B cell (primary cell): ENCODE data around the gene WRNIP1. TPM values are rescaled to one million over a fixed set of nuclear protein-coding genes. Genes with fewer than 3 reads are reported as not detected.

ENCODE experiments used
- ATAC-seq: fragments of 200-7000 bp; cut with Tn5 transposase; one replicate; pipeline ENCODE4 v1.10.0; 2021; ENCODE audit warnings: low read depth, mild to moderate bottlenecking, moderate number of reproducible peaks, moderate library complexity
- CTCF ChIA-PET: fragments of 350-600 bp; sonication (Branson Sonifier 250); formaldehyde crosslinking; loops from one replicate; lab custom pipeline; 2021; ENCODE audit warnings: antibody characterized with exemption, inconsistent platforms; lab: Charles Lee
- POLR2A ChIA-PET: fragments of 350-600 bp; sonication (Branson Sonifier 250); formaldehyde crosslinking; loops from one replicate; lab custom pipeline; 2021; ENCODE audit warnings: antibody characterized with exemption; lab: Charles Lee
- DNase-seq: peaks from one replicate; pipeline ENCODE4 v3.0.0; 2013
- H2AFZ ChIP-seq: 2 replicates; pipeline ENCODE4 v1.6.1; 2012; ENCODE audit warnings: mild to moderate bottlenecking, low read depth, low read length; ENCODE audit not compliant: insufficient read depth, poor library complexity, severe bottlenecking
- H3K27ac ChIP-seq, 2 donors: 1 replicate in 1 of 2; 2 replicates in 1 of 2; pipeline ENCODE4 v1.5.1; 2012 to 2013; ENCODE audit warnings: low read length in 2 of 2, mild to moderate bottlenecking in 2 of 2, moderate library complexity in 1 of 2
- H3K27me3 ChIP-seq, 4 experiments: fragments of 200-600 bp in 1 of 4; sonication (generic) in 1 of 4; replicated peaks in 1 of 4; 1 replicate in 2 of 4; 2 replicates in 2 of 4; pipeline versions ENCODE4 v1.6.1 to v1.7.0; 2013 to 2016; ENCODE audit warnings: low read length in 3 of 4, mild to moderate bottlenecking in 2 of 4, mixed read lengths in 1 of 4, moderate library complexity in 1 of 4; ENCODE audit not compliant: insufficient read depth in 4 of 4, control insufficient read depth in 3 of 4; ENCODE audit errors: control extremely low read depth in 1 of 4
- H3K36me3 ChIP-seq, 2 experiments: replicated peaks in 1 of 2; 1 replicate in 1 of 2; 2 replicates in 1 of 2; pipeline versions ENCODE4 v1.6.1 to v1.7.1; 2013; ENCODE audit warnings: low read length in 1 of 2; ENCODE audit not compliant: insufficient read depth in 2 of 2, control insufficient read depth in 1 of 2; ENCODE audit errors: control extremely low read depth in 1 of 2, extremely low read depth in 1 of 2
- H3K4me1 ChIP-seq, 2 donors: fragments of 200-600 bp in 1 of 2; sonication (generic) in 1 of 2; 1 replicate in 1 of 2; 2 replicates in 1 of 2; pipeline versions ENCODE4 v1.5.1 to v1.6.1; 2013 to 2017; ENCODE audit warnings: low read length in 2 of 2; ENCODE audit not compliant: control insufficient read depth in 2 of 2, insufficient read depth in 2 of 2
- H3K4me2 ChIP-seq: replicated peaks from 2 replicates; pipeline ENCODE3; 2012; ENCODE audit warnings: mild to moderate bottlenecking, low read depth, low read length; ENCODE audit not compliant: poor library complexity, severe bottlenecking
- H3K4me3 ChIP-seq, 5 experiments: fragments of 200-600 bp in 1 of 5; sonication (generic) in 1 of 5; 1 replicate in 3 of 5; 2 replicates in 2 of 5; pipeline versions ENCODE4 v1.5.1 to v1.7.0; 2011 to 2016; ENCODE audit warnings: low read length in 4 of 5, mild to moderate bottlenecking in 4 of 5, low read depth in 2 of 5, control low read depth in 1 of 5, moderate library complexity in 1 of 5; ENCODE audit not compliant: insufficient read depth in 1 of 5; ENCODE audit errors: control extremely low read depth in 1 of 5, extremely low read depth in 1 of 5
- H3K79me2 ChIP-seq: fragments of 200-600 bp; sonication (generic); one replicate; pipeline ENCODE4 v1.6.0; 2016; ENCODE audit warnings: low read length; ENCODE audit not compliant: control insufficient read depth, insufficient read depth
- H3K9ac ChIP-seq: fragments of 200-600 bp; sonication (generic); 2 replicates; pipeline ENCODE4 v1.6.1; 2017; ENCODE audit warnings: mild to moderate bottlenecking, low read length, moderate library complexity
- H3K9me3 ChIP-seq, 3 donors: one replicate each; pipeline versions ENCODE4 v1.6.1 to v1.7.1; 2013; ENCODE audit warnings: low read length in 2 of 3; ENCODE audit not compliant: control insufficient read depth in 2 of 3, insufficient read depth in 1 of 3; ENCODE audit errors: control extremely low read depth in 1 of 3
- H4K20me1 ChIP-seq: 2 replicates; pipeline ENCODE4 v1.6.0; 2012; ENCODE audit warnings: mild to moderate bottlenecking, low read length; ENCODE audit not compliant: insufficient read depth, control insufficient read depth, poor library complexity, severe bottlenecking
- H3K27ac Mint-ChIP-seq: one replicate; pipeline ENCODE4 v1.8.0; 2021; ENCODE audit warnings: mixed read lengths
- H3K27me3 Mint-ChIP-seq: one replicate; pipeline ENCODE4 v1.8.0; 2021; ENCODE audit warnings: mixed read lengths
- H3K4me1 Mint-ChIP-seq: one replicate; pipeline ENCODE4 v1.8.0; 2021; ENCODE audit warnings: mixed read lengths
- H3K4me3 Mint-ChIP-seq: one replicate; pipeline ENCODE4 v1.8.0; 2021; ENCODE audit warnings: mixed read lengths
- H3K9me3 Mint-ChIP-seq: one replicate; pipeline ENCODE4 v1.8.0; 2022; ENCODE audit warnings: mixed read lengths; ENCODE audit not compliant: insufficient read depth
- EZH2 ChIP-seq: IDR thresholded peaks from 2 replicates; pipeline ENCODE4 v1.6.1; 2012; ENCODE audit warnings: borderline replicate concordance, low read depth, mild to moderate bottlenecking, moderate library complexity, low read length; ENCODE audit not compliant: insufficient read depth, poor library complexity, severe bottlenecking
- WGBS: methylation state at CpG from one replicate; pipeline ENCODE4 v1.1.5; 2013; ENCODE audit warnings: missing lambda C conversion rate; ENCODE audit not compliant: insufficient coverage; 5-methylcytosine and 5-hydroxymethylcytosine counted together
- intact Hi-C: fragments of 100-400 bp; cut with micrococcal nuclease; formaldehyde crosslinking; loops from one replicate; pipeline ENCODE4 v1.10.0; 2022
- polyA plus RNA-seq: library from polyadenylated mRNA; depleted of rRNA; stranded (reverse); fragments of >200 nt; gene quantifications from 2 replicates; pipeline ENCODE4 v1.2.3, GENCODE V29; 2012
- total RNA-seq, 2 donors: library from RNA; stranded (reverse); fragments of 120-200 nt in 1 of 2; gene quantifications; 1 replicate in 1 of 2; 2 replicates in 1 of 2; pipeline versions ENCODE4 v1.2.3 to v1.2.4, GENCODE V29; 2013 to 2022
- TF ChIP-seq, protein P1 (sequence below): fragments of 200-600 bp; IDR thresholded peaks from one replicate; pipeline ENCODE4 v1.8.0; 2022; ENCODE audit warnings: antibody characterized with exemption, mild to moderate bottlenecking

WRNIP1 gene
- total and polyA plus RNA-seq, 2 donors (not counting 1 experiment from before 2014, with no cell fraction given), result 32.6 to 35.2 TPM

- Histone ChIP-seq H3K36me3 (no peaks in the 10 kb centered on the region), H3K4me3 (no peak overlapping the region), H4K20me1 (no peaks in the 10 kb centered on the region), H3K79me2 (peaks cover 7% of the 10 kb centered on the region), H3K9me3 (no peaks in the 10 kb centered on the region), H2AFZ (no peak overlapping the region), H3K27ac (no peak overlapping the region), H3K9ac (no peak overlapping the region), H3K27me3 (no peaks in the 10 kb centered on the region), H3K4me2 (no peak overlapping the region), H3K4me1 (peaks cover 15 to 23% of the 10 kb centered on the region in 2 donors)
- H3K27me3 Mint-ChIP-seq, result no peaks in the 10 kb centered on the region
- H3K4me1 Mint-ChIP-seq, result peaks cover 25% of the 10 kb centered on the region
- no peaks in the 10 kb centered on the region for H3K9me3 Mint-ChIP-seq
- ChIA-PET CTCF (interaction anchor here (0.8 to 1.0 kb wide), 3 partner anchors 9 to 122 kb away, joined by 3 read pairs; no protein-coding TSS in a partner anchor), POLR2A (interaction anchor here (0.7 kb wide), 1 partner anchor 225 kb away, joined by 11 read pairs; no protein-coding TSS in a partner anchor)
- H3K27ac Mint-ChIP-seq, result no peak overlapping the region
- 0% methylated on average over 1 of the region's 3 CpGs for WGBS
- intact Hi-C loops, result no loop called here
- ATAC-seq (no peak), DNase-seq (no peak)
- TF ChIP-seq EZH2, result no peak
- TF ChIP-seq, protein P1, sequence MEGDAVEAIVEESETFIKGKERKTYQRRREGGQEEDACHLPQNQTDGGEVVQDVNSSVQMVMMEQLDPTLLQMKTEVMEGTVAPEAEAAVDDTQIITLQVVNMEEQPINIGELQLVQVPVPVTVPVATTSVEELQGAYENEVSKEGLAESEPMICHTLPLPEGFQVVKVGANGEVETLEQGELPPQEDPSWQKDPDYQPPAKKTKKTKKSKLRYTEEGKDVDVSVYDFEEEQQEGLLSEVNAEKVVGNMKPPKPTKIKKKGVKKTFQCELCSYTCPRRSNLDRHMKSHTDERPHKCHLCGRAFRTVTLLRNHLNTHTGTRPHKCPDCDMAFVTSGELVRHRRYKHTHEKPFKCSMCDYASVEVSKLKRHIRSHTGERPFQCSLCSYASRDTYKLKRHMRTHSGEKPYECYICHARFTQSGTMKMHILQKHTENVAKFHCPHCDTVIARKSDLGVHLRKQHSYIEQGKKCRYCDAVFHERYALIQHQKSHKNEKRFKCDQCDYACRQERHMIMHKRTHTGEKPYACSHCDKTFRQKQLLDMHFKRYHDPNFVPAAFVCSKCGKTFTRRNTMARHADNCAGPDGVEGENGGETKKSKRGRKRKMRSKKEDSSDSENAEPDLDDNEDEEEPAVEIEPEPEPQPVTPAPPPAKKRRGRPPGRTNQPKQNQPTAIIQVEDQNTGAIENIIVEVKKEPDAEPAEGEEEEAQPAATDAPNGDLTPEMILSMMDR, result no peak
- no peak overlapping the region for H3K4me3 Mint-ChIP-seq
Observed at GRCh38 chr6:2797564-2798031, 32.4 kb downstream of the WRNIP1 start.

DNA sequence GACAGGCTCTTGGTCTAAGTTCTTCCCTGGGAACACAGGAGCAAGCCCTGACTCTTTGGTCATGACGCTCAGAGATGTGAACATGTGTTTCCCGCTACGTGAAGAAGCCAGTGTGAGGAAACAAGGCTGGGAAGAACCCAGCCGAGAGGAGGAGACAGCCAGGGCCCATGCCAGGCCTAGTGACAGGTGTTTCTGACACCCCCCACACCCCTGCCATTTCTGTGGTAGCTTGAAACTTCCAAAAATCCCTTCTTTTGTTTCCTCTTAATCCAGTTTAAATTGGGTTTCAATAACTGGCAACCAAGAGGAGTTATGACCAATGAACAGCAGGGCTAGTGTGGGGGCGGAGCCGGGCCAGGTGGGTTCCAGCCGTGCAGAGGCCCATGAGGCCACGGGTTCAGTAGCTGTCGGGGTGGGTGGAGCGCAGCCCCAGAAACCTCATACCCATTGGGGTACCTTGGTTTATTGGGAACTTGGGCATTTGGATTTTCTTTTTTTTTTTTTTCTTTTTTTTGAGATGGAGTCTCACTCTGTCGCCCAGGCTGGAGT lies 33.5 kb downstream of the WRNIP1 start:
- H3K27me3 ChIP-seq, result no peaks in the 10 kb centered on the region
- Mint-ChIP-seq H3K27me3 (no peaks in the 10 kb centered on the region), H3K27ac (no peak overlapping the region), H3K4me3 (no peak overlapping the region), H3K4me1 (peaks cover 14% of the 10 kb centered on the region), H3K9me3 (no peaks in the 10 kb centered on the region)
- H3K4me2 ChIP-seq, result no peak overlapping the region
- no peaks in the 10 kb centered on the region for H4K20me1 ChIP-seq
- no peak overlapping the region for H3K4me3 ChIP-seq
- no peak overlapping the region for H3K27ac ChIP-seq
- no peak for DNase-seq
- ATAC-seq, result no peak
- no peak overlapping the region for H2AFZ ChIP-seq
- no peaks in the 10 kb centered on the region for H3K9me3 ChIP-seq
- no peak overlapping the region for H3K9ac ChIP-seq
- intact Hi-C loops, result no loop called here
- H3K79me2 ChIP-seq, result peaks cover 6% of the 10 kb centered on the region
- POLR2A ChIA-PET, result no interaction called here
- TF ChIP-seq EZH2, result no peak
- TF ChIP-seq, protein P1, result no peak
- CTCF ChIA-PET, result interaction anchor here (0.8 to 1.0 kb wide), 2 partner anchors 113 to 121 kb away, joined by 3 read pairs; no protein-coding TSS in a partner anchor
- WGBS, result 87% methylated on average over 7 of the region's 11 CpGs
- H3K4me1 ChIP-seq, result peaks cover 4 to 13% of the 10 kb centered on the region in 2 donors
- no peaks in the 10 kb centered on the region for H3K36me3 ChIP-seq
